A549 (cell line): ENCODE measurements around the gene FGD5. TPM values are rescaled to one million over a fixed set of nuclear protein-coding genes. Genes with fewer than 3 reads are reported as not detected.

Experiments used
- ATAC-seq, 2 experiments: fragments of 200-7000 bp in 1 of 2; fragments of >200 bp in 1 of 2; cut with Nextera tagmentation in 1 of 2; cut with Tn5 transposase in 1 of 2; 3 replicates each; pipeline versions ENCODE4 v1.8.0 to v1.9.1; 2018 to 2020; ENCODE audit warnings: mild to moderate bottlenecking in 1 of 2, moderate library complexity in 1 of 2
- CTCF ChIA-PET: fragments of 300-600 bp; sonication (Branson Sonifier 250); formaldehyde crosslinking; extraction: SDS; loops from one replicate; lab custom pipeline; 2021; ENCODE audit warnings: antibody characterized with exemption, inconsistent platforms; lab: Yijun Ruan, JAX
- POLR2A ChIA-PET: fragments of 350-600 bp; formaldehyde crosslinking; extraction: SDS; loops from one replicate; lab custom pipeline; 2021; ENCODE audit warnings: antibody characterized with exemption, inconsistent platforms; lab: Yijun Ruan, JAX
- DNase-seq, 2 experiments: peaks; one replicate each; pipeline versions ENCODE4 v3.0.0 to v3.0.0-alpha.2; 2011 to 2016; ENCODE audit warnings: low read depth in 1 of 2, low spot score in 1 of 2
- FAIRE-seq: peaks from 2 replicates; lab custom pipeline; 2011; peaks lifted over from hg19 to GRCh38; lab: Jason Lieb, UNC
- H3K27ac ChIP-seq, 2 experiments: fragments of >200 bp; sonication (Bioruptor Twin); formaldehyde crosslinking; 3 replicates each; pipeline ENCODE4 v1.5.1; 2016 to 2017
- H3K4me1 ChIP-seq: fragments of >200 bp; sonication (Bioruptor Twin); formaldehyde crosslinking; 3 replicates; pipeline ENCODE4 v1.6.1; 2016
- H3K4me2 ChIP-seq: fragments of >200 bp; sonication (Bioruptor Twin); formaldehyde crosslinking; 3 replicates; pipeline ENCODE4 v1.6.1; 2016
- H3K4me3 ChIP-seq: fragments of >200 bp; sonication (Bioruptor Twin); formaldehyde crosslinking; 3 replicates; pipeline ENCODE4 v1.5.1; 2016
- H3K9me3 ChIP-seq: fragments of >200 bp; sonication (Bioruptor Twin); formaldehyde crosslinking; 3 replicates; pipeline ENCODE4 v1.6.1; 2016
- CEBPB ChIP-seq, 2 experiments: fragments of >200 bp in 1 of 2; sonication (Bioruptor Twin) in 1 of 2; formaldehyde crosslinking in 1 of 2; IDR thresholded peaks; 2 replicates each; pipeline ENCODE4 v1.6.1; 2012 to 2016
- CHD4 ChIP-seq: fragments of 200-600 bp; sonication (generic); IDR thresholded peaks from 2 replicates; pipeline ENCODE4 v1.6.1; 2016; ENCODE audit warnings: antibody characterized with exemption, mild to moderate bottlenecking, borderline replicate concordance
- CTCF ChIP-seq: fragments of >200 bp; sonication (Bioruptor Twin); formaldehyde crosslinking; IDR thresholded peaks from 3 replicates; pipeline ENCODE4 v1.5.1; 2016
- EHF ChIP-seq: fragments of 250-450 bp; sonication (Bioruptor Pico); IDR thresholded peaks from 2 replicates; pipeline ENCODE4 v1.5.0; 2020; ENCODE audit warnings: mild to moderate bottlenecking
- ESRRA ChIP-seq: fragments of 150-350 bp; IDR thresholded peaks from 2 replicates; pipeline ENCODE4 v1.6.1; 2014; ENCODE audit warnings: mild to moderate bottlenecking, low read length, borderline replicate concordance
- FOSB ChIP-seq: fragments of 250-450 bp; sonication (Bioruptor Pico); IDR thresholded peaks from 2 replicates; pipeline ENCODE4 v1.5.0; 2020; ENCODE audit warnings: mild to moderate bottlenecking, moderate library complexity
- FOSL2 ChIP-seq, 2 experiments: fragments of 450-650 bp in 1 of 2; fragments of >200 bp in 1 of 2; sonication (Bioruptor Twin) in 1 of 2; formaldehyde crosslinking; IDR thresholded peaks; 2 replicates each; pipeline versions ENCODE4 v1.5.0 to v1.6.1; 2016 to 2020; ENCODE audit warnings: mild to moderate bottlenecking in 1 of 2, moderate library complexity in 1 of 2
- HMGXB4 ChIP-seq: fragments of 250-450 bp; sonication (Bioruptor Pico); IDR thresholded peaks from 2 replicates; pipeline ENCODE4 v1.5.0; 2021; ENCODE audit warnings: mild to moderate bottlenecking, moderate library complexity, borderline replicate concordance
- JUN ChIP-seq, 2 experiments: fragments of >200 bp; sonication (Bioruptor Twin); formaldehyde crosslinking; IDR thresholded peaks; 2 replicates in 1 of 2; 3 replicates in 1 of 2; pipeline ENCODE4 v1.6.1; 2016 to 2017
- MAFK ChIP-seq: fragments of 450-650 bp; IDR thresholded peaks from 2 replicates; pipeline ENCODE4 v1.6.1; 2014; ENCODE audit not compliant: partially characterized antibody
- MAX ChIP-seq: IDR thresholded peaks from 2 replicates; pipeline ENCODE4 v1.6.1; 2012
- REST ChIP-seq: fragments of 200-600 bp; sonication (generic); IDR thresholded peaks from 2 replicates; pipeline ENCODE4 v1.6.1; 2016; ENCODE audit warnings: antibody characterized with exemption, mild to moderate bottlenecking, moderate library complexity
- RNF2 ChIP-seq: fragments of 200-600 bp; sonication (generic); IDR thresholded peaks from 2 replicates; pipeline ENCODE4 v1.6.1; 2016; ENCODE audit warnings: low read depth, mild to moderate bottlenecking, antibody characterized with exemption, moderate library complexity, borderline replicate concordance
- ZC3H11A ChIP-seq: fragments of 450-650 bp; IDR thresholded peaks from 2 replicates; pipeline ENCODE4 v1.6.1; 2014; ENCODE audit warnings: antibody characterized with exemption, mild to moderate bottlenecking
- WGBS: methylation state at CpG from one replicate; pipeline ENCODE4 v1.1.6; 2017; ENCODE audit errors: missing lambda C conversion rate; 5-methylcytosine and 5-hydroxymethylcytosine counted together
- polyA plus RNA-seq, 4 experiments: library from polyadenylated mRNA; depleted of rRNA in 3 of 4; stranded (reverse); fragments of >200 nt; fragmentation: RNase III in 1 of 4; extraction: RNeasy Plus Mini Kit Qiagen cat#74134 plus additional on column Dnase treatment in 1 of 4; gene quantifications; 2 replicates in 3 of 4; 3 replicates in 1 of 4; pipeline ENCODE4 v1.2.3, GENCODE V29; 2011 to 2017
- TF ChIP-seq, protein P1 (sequence below): fragments of 250-450 bp; sonication (Bioruptor Pico); IDR thresholded peaks from 2 replicates; pipeline ENCODE4 v1.5.0; 2020; ENCODE audit warnings: low read depth, mild to moderate bottlenecking, moderate library complexity
- TF ChIP-seq, protein P2 (sequence below): IDR thresholded peaks from 2 replicates; pipeline ENCODE4 v1.6.1; 2012; ENCODE audit warnings: low read depth, borderline replicate concordance

The FGD5 gene
- polyA plus RNA-seq, 2 of the 4 experiments (the other 2 are of a cell fraction), result 0.16 TPM; not detected in 1

DNA sequence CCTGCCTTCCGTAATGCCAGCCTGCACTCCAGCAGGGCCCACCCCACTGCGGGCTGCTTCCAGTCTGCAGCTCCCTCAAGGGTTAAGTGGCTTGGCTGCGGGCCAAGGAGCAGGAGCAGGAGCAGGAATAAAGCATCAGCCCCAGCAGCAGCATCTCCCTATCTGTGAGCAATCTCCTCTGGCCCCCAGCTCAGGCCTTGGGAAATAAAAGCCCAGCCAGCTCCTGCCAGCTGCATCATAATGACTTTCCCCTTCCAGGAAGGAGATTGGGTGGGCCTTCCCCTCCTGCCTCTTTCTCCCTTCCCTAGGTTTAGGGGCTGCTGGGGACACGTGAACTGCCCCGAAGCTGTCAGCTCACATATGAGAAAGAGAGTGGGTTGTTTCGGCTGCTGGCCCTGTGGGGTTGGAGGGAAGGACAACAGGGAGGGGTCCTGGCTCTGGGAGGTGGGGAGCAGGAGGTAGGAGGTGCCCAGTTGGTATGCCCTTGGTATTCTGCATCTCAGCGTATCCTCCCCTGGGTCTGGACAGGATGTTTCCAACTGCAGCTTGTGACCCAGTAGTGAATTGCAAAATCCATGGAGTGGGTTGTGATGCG is 34.6 kb upstream of the FGD5 start:
- Histone ChIP-seq H3K27ac (no peak overlapping the region), H3K4me3 (no peak overlapping the region), H3K4me2 (no peak overlapping the region), H3K4me1 (no peaks in the 10 kb centered on the region), H3K9me3 (no peaks in the 10 kb centered on the region)
- ChIA-PET CTCF (interaction anchor here (1.2 to 3.8 kb wide), 4 partner anchors 8 to 137 kb away, joined by 3 to 21 read pairs (median 7); no protein-coding TSS in a partner anchor), POLR2A (no interaction called here)
- WGBS, result 55% methylated on average over 8 of the region's 8 CpGs
- FAIRE-seq (no peak), DNase-seq (no peak), ATAC-seq (no peak)
- TF ChIP-seq HMGXB4 (CRISPR knock-in tag), result no peak
- TF ChIP-seq MAX, result no peak
- no peak for TF ChIP-seq REST
- no peak for TF ChIP-seq FOSL2 (IDR thresholded peaks at IDR 0.05)
- no peak for TF ChIP-seq FOSL2 (CRISPR knock-in tag; IDR thresholded peaks at IDR 0.05)
- TF ChIP-seq FOSB (CRISPR knock-in tag), result no peak
- TF ChIP-seq CTCF, result no peak
- TF ChIP-seq, protein P1, sequence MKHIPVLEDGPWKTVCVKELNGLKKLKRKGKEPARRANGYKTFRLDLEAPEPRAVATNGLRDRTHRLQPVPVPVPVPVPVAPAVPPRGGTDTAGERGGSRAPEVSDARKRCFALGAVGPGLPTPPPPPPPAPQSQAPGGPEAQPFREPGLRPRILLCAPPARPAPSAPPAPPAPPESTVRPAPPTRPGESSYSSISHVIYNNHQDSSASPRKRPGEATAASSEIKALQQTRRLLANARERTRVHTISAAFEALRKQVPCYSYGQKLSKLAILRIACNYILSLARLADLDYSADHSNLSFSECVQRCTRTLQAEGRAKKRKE, result no peak
- TF ChIP-seq ZC3H11A, result no peak

GRCh38 chr3:14785207-14786155 is 33.3 kb upstream of the FGD5 start:
- Histone ChIP-seq H3K4me3 (no peak overlapping the region), H3K27ac (no peak overlapping the region), H3K4me2 (no peak overlapping the region), H3K9me3 (no peaks in the 10 kb centered on the region), H3K4me1 (no peaks in the 10 kb centered on the region)
- WGBS, result 44% methylated on average over 20 of the region's 20 CpGs
- no peak for DNase-seq
- CTCF ChIA-PET, result interaction anchor here (0.8 to 1.7 kb wide), 4 partner anchors 28 to 136 kb away, joined by 3 to 7 read pairs (median 4); no protein-coding TSS in a partner anchor
- ATAC-seq, result no peak
- POLR2A ChIA-PET, result no interaction called here
- FAIRE-seq, result no peak
- TF ChIP-seq EHF (CRISPR knock-in tag), result no peak
- no peak for TF ChIP-seq RNF2
- TF ChIP-seq JUN (IDR thresholded peaks at IDR 0.05), result no peak
- TF ChIP-seq, protein P2, sequence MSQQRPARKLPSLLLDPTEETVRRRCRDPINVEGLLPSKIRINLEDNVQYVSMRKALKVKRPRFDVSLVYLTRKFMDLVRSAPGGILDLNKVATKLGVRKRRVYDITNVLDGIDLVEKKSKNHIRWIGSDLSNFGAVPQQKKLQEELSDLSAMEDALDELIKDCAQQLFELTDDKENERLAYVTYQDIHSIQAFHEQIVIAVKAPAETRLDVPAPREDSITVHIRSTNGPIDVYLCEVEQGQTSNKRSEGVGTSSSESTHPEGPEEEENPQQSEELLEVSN, result no peak
- no peak for TF ChIP-seq CHD4
- no peak for TF ChIP-seq MAFK
- TF ChIP-seq HMGXB4 (CRISPR knock-in tag), result no peak
- TF ChIP-seq CEBPB (IDR thresholded peaks at IDR 0.05), result no peak
- TF ChIP-seq REST, result no peak
- no peak for TF ChIP-seq ESRRA
